T-helper 17 cell (primary cell): ENCODE measurements around the gene CCL24. TPM values are rescaled to one million over a fixed set of nuclear protein-coding genes. Genes with fewer than 3 reads are reported as not detected.

Experiments used
- total RNA-seq, 4 donors: library from RNA in 2 of 4; stranded (reverse) in 2 of 4; gene quantifications; one replicate each; pipeline ENCODE4 v1.2.3 and lab custom pipeline; 2022 to 2026

CCL24 gene
- total RNA-seq, 2 donors from 2014 or later: not detected

Other genes starting within 250 kb of the CCL24 start
- gene HIP1, start 74.9 kb downstream of the CCL24 start, total RNA-seq: 1 to 10 TPM; 2.6 to 6.9 TPM
- gene CCL26, start 41.6 kb downstream of the CCL24 start, total RNA-seq: not detected
- gene RHBDD2, start 65.2 kb upstream of the CCL24 start, total RNA-seq: 100 to 1,000 TPM; 136 to 140 TPM
- gene POR, start 101.3 kb upstream of the CCL24 start, total RNA-seq: 10 to 100 TPM; 48.7 to 51.0 TPM
- gene TMEM120A, start 180.8 kb upstream of the CCL24 start, total RNA-seq: 10 to 100 TPM; 21.7 to 27.0 TPM
- gene STYXL1, start 234.2 kb upstream of the CCL24 start, total RNA-seq: 10 to 100 TPM in 1 of 2 donors, 1 to 10 TPM in 1; 9.0 to 16.5 TPM
- gene MDH2, start 234.3 kb upstream of the CCL24 start, total RNA-seq: 10 to 100 TPM; 73.6 to 77.0 TPM